Thoracic aorta (tissue), 2 donors: Measurements from ENCODE around the gene PSMG1. TPM values are rescaled to one million over a fixed set of nuclear protein-coding genes. Genes with fewer than 3 reads are reported as not detected.
"Not testable (repeated sequence)": the region's sequence is repeated elsewhere in the genome, so short reads cannot be mapped to it uniquely, and the experiment has no call there.

Source experiments
- ATAC-seq: fragments of 150-250 bp; one replicate; pipeline ENCODE4 v1.8.0; 2017; ENCODE audit warnings: low read depth; ENCODE audit not compliant: insufficient number of reproducible peaks, low FRiP score
- DNase-seq: peaks from one replicate; pipeline ENCODE4 v3.0.0-alpha.2; 2020; ENCODE audit warnings: low spot score
- H3K27ac ChIP-seq, 2 donors: fragments of 200-600 bp; sonication (generic); 1 replicate in 1 of 2; 2 replicates in 1 of 2; pipeline ENCODE4 v1.5.1; 2016; ENCODE audit warnings: mild to moderate bottlenecking in 2 of 2, moderate library complexity in 2 of 2
- H3K27me3 ChIP-seq: fragments of 200-600 bp; sonication (generic); replicated peaks from 2 replicates; pipeline ENCODE4 v1.6.0; 2016; ENCODE audit warnings: mild to moderate bottlenecking; ENCODE audit not compliant: insufficient read depth
- H3K36me3 ChIP-seq: fragments of 200-600 bp; sonication (generic); one replicate; pipeline ENCODE4 v1.5.1; 2016
- H3K4me1 ChIP-seq, 2 donors: fragments of 200-600 bp; sonication (generic); 1 replicate in 1 of 2; 2 replicates in 1 of 2; pipeline versions ENCODE4 v1.5.1 to v1.6.0; 2016; ENCODE audit warnings: low read depth in 2 of 2, mild to moderate bottlenecking in 1 of 2; ENCODE audit not compliant: control insufficient read depth in 1 of 2
- H3K4me3 ChIP-seq: fragments of 200-600 bp; sonication (generic); 2 replicates; pipeline ENCODE4 v1.5.1; 2016; ENCODE audit warnings: mild to moderate bottlenecking
- H3K9me3 ChIP-seq: fragments of 200-600 bp; sonication (generic); 2 replicates; pipeline ENCODE4 v1.5.1; 2016
- CTCF ChIP-seq: fragments of 200-600 bp; sonication (generic); IDR thresholded peaks from one replicate; pipeline ENCODE4 v1.5.1; 2019; ENCODE audit warnings: antibody characterized with exemption
- total RNA-seq, 2 donors: library from RNA; depleted of rRNA; stranded (reverse); fragments of >200 nt; gene quantifications; one replicate each; pipeline versions ENCODE4 v1.1.0 to v1.2.3, GENCODE V29; 2016

The PSMG1 gene
- total RNA-seq: 10 to 100 TPM; 14.8 to 17.6 TPM

- Histone ChIP-seq H3K9me3 (no peaks in the 10 kb centered on the region), H3K27me3 (no peaks in the 10 kb centered on the region), H3K4me1 (peaks cover 7 to 26% of the 10 kb centered on the region in 2 donors), H3K27ac (peak within 1 kb of the TSS; percentile 89 to 95), H3K36me3 (no peaks in the 10 kb centered on the region), H3K4me3 (peak within 1 kb of the TSS; percentile 85)
- ATAC-seq (peak; percentile 79), DNase-seq (peak; percentile 71)
- TF ChIP-seq CTCF: no peak
Observed at GRCh38 chr21:39183272-39184049, at the start of gene PSMG1. Gene PSMG1 (minus strand): TSS chr21:39183451. CDS start chr21:39183385, 66 bp downstream.

GRCh38 chr21:39232861-39233291 is 49.6 kb upstream of the PSMG1 start:
- Histone ChIP-seq H3K4me1 (peaks cover 0 to 10% of the 10 kb centered on the region in 2 donors), H3K9me3 (no peaks in the 10 kb centered on the region), H3K4me3 (no peak overlapping the region), H3K27ac (no peak overlapping the region), H3K36me3 (peaks cover 18% of the 10 kb centered on the region), H3K27me3 (no peaks in the 10 kb centered on the region)
- DNase-seq (no peak), ATAC-seq (peak; percentile 78)
- no peak for TF ChIP-seq CTCF

- Histone ChIP-seq H3K27ac (no peak overlapping the region), H3K9me3 (no peaks in the 10 kb centered on the region), H3K36me3 (peaks cover 5% of the 10 kb centered on the region), H3K4me3 (no peak overlapping the region), H3K27me3 (no peaks in the 10 kb centered on the region), H3K4me1 (no peaks in the 10 kb centered on the region)
- no peak for TF ChIP-seq CTCF
- no peak for DNase-seq
- no peak for ATAC-seq
Observed at GRCh38 chr21:39224930-39225329, 41.7 kb upstream of the PSMG1 start.

- H3K27me3 ChIP-seq: no peaks in the 10 kb centered on the region
- ATAC-seq (no peak), DNase-seq (no peak)
- H3K36me3 ChIP-seq: peaks cover 8% of the 10 kb centered on the region
- H3K27ac ChIP-seq: no peak overlapping the region
- H3K9me3 ChIP-seq: no peaks in the 10 kb centered on the region
- H3K4me3 ChIP-seq: no peak overlapping the region
- TF ChIP-seq CTCF: no peak
- no peaks in the 10 kb centered on the region for H3K4me1 ChIP-seq
Observed at GRCh38 chr21:39221997-39222486, 38.8 kb upstream of the PSMG1 start.

- DNase-seq: no peak
- Histone ChIP-seq H3K36me3 (peaks cover 2% of the 10 kb centered on the region), H3K27ac (no peak overlapping the region), H3K27me3 (no peaks in the 10 kb centered on the region), H3K9me3 (no peaks in the 10 kb centered on the region), H3K4me3 (no peak overlapping the region), H3K4me1 (no peaks in the 10 kb centered on the region)
- ATAC-seq: no peak
- no peak for TF ChIP-seq CTCF
Observed at GRCh38 chr21:39221282-39221996, 38.2 kb upstream of the PSMG1 start.

- H3K27ac ChIP-seq, DNase-seq, H3K36me3 ChIP-seq, H3K4me1 ChIP-seq, ATAC-seq, H3K4me3 ChIP-seq, H3K27me3 ChIP-seq, H3K9me3 ChIP-seq: not testable (repeated sequence)
Observed at GRCh38 chr21:39220875-39221274, 37.6 kb upstream of the PSMG1 start.
